Measurements from ENCODE around the gene CEACAM19. TPM values are rescaled to one million over a fixed set of nuclear protein-coding genes. Genes with fewer than 3 reads are reported as not detected.

CEACAM19 gene
- total and polyA plus RNA-seq, 9 of the 15 experiments (the other 6 are each of a cell fraction or from before 2014, with no cell fraction given) = 0.15 to 0.30 (median 0.23) TPM; not detected in 5

- TF ChIP-seq PBX2 (CRISPR knock-in tag; IDR thresholded peaks at IDR 0.05; ENCODE audit: low read depth) (no peak), PBX2 (tag; conservative IDR thresholded peaks at IDR 0.05; ENCODE audit: low read depth) (no peak), ZNF140 (CRISPR knock-in tag; IDR thresholded peaks at IDR 0.05) (no peak)
These were observed 39.2 kb downstream of the CEACAM19 start (continued) for GRCh38 chr19:44710483-44710882.

- intact Hi-C loops (cut with micrococcal nuclease) (no loop called here), in situ Hi-C loops (cut with MboI) (no loop called here)
- Histone ChIP-seq H4K20me1 (replicated peaks; ENCODE audit: control insufficient read depth, insufficient read depth, low read length) (no peaks in the 10 kb centered on the region), H3K27me3 (ENCODE audit: control insufficient read depth in 2 of 2, insufficient read depth in 2 of 2, low read length in 2 of 2) (no peaks in the 10 kb centered on the region), H3K4me1 (replicated peaks in 1 of 2; ENCODE audit: control insufficient read depth in 2 of 2, insufficient read depth in 2 of 2, low read length in 2 of 2) (no peaks in the 10 kb centered on the region), H3K4me3 (no peak overlapping the region), H3K4me2 (ENCODE audit: insufficient read depth, low read length) (no peak overlapping the region), H3K9ac (ENCODE audit: insufficient read depth in 1 of 2, low read depth in 2 of 2, low read length in 2 of 2) (no peak overlapping the region), H3K9me1 (ENCODE audit: control insufficient read depth, insufficient read depth, low read length) (no peaks in the 10 kb centered on the region), H3K79me2 (ENCODE audit: control insufficient read depth, insufficient read depth, low read length) (no peaks in the 10 kb centered on the region), H3K36me3 (ENCODE audit: control insufficient read depth, insufficient read depth, low read length) (no peaks in the 10 kb centered on the region), H3K9me3 (replicated peaks; ENCODE audit: control insufficient read depth, insufficient read depth, low read depth, low read length) (peaks cover 10% of the 10 kb centered on the region), H3K27ac (ENCODE audit: extremely low read depth, low read depth, low read length) (no peak overlapping the region), H2AFZ (ENCODE audit: low read depth, low read length) (peak overlapping the region; percentile 53)
- ChIA-PET POLR2A (interaction anchor here (0.6 to 1.0 kb wide), 3 partner anchors 13 to 766 kb away, joined by 3 to 4 read pairs (median 3); no protein-coding TSS in a partner anchor), CTCF (ENCODE audit: low intra/inter-chr PET ratio) (no interaction called here)
- FAIRE-seq (peak; percentile 63), DNase-seq (ENCODE audit: extremely low read depth in 1 of 4, low spot score in 3 of 4) (peak in 1 of 4 experiments; percentile 43), ATAC-seq (peak; percentile 92)
- WGBS (ENCODE audit: insufficient coverage, low coverage, missing lambda C conversion rate) = 32% methylated on average over 4 of the region's 4 CpGs
- no TSS peak for BruUV-seq (replicated peaks)
- TF ChIP-seq WHSC1 (IDR thresholded peaks at IDR 0.05; ENCODE audit: low read length) (no peak), REST (IDR thresholded peaks at IDR 0.05; ENCODE audit: borderline replicate concordance) (peak; percentile 38; the same call in 1 of the 2 replicates), REST (CRISPR knock-in tag; IDR thresholded peaks at IDR 0.05; ENCODE audit: low read depth) (no peak), SRF (CRISPR knock-in tag; IDR thresholded peaks at IDR 0.05) (no peak), RAD51 (IDR thresholded peaks at IDR 0.05; ENCODE audit: borderline replicate concordance, low read depth) (peak; percentile 84), NFYB (IDR thresholded peaks at IDR 0.05; ENCODE audit: extremely low read depth, insufficient read length) (peak; percentile 64)
These were observed 41.7 kb downstream of the CEACAM19 start for GRCh38 chr19:44712864-44713515.
